GM18867 (cell line): Measurements from ENCODE around the gene ASB13.
A peak's percentile ranks its signal among the peaks of the same experiment; 100 is the strongest.

Experiments
- ATAC-seq: cut with Tn5 transposase; IDR thresholded peaks from one replicate; pipeline ENCODE4 v1.9.1; 2021; ENCODE audit warnings: mild to moderate bottlenecking, moderate library complexity; ENCODE audit not compliant: unreplicated experiment

ASB13 gene

DNA sequence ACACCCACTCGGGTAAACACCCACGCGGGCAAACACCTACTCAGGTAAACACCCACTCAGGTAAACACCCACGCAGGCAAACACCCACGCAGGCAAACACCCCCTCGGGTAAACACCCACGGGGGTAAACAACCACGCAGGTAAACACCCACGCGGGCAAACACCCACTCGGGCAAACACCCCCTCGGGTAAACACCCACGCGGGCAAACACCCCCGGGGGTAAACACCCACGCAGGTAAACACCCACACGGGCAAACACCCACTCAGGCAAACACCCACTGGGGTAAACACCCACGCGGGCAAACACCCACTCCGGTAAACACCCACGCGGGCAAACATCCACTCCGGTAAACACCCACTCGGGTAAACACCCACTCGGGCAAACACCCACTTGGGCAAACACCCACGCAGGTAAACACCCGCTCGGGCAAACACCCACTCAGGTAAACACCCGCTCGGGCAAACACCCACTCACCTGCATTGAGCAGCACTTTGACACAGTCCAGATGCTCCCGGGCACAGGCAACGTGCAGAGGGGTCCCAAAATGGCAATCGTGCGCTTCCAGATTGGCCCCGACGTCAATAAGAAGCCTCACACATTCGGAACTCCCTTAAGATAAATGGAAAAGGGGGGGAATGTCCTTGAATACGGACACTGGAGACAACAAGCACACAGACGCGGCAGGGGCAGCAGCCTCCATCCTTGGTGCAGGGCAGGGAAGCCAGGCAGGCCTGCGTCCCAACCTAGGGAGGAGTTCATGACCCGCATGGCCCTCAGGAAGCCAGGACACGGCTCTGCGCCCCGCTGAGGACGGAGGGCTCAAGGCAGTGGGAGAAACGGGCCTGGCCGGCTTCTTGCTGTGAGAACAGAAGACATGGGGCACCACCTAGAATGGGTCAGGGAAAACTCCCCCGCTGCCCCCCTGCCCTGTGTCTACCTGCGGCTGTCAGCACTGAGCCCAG lies 17.6 kb downstream of the ASB13 start:
- no peak for ATAC-seq

DNA sequence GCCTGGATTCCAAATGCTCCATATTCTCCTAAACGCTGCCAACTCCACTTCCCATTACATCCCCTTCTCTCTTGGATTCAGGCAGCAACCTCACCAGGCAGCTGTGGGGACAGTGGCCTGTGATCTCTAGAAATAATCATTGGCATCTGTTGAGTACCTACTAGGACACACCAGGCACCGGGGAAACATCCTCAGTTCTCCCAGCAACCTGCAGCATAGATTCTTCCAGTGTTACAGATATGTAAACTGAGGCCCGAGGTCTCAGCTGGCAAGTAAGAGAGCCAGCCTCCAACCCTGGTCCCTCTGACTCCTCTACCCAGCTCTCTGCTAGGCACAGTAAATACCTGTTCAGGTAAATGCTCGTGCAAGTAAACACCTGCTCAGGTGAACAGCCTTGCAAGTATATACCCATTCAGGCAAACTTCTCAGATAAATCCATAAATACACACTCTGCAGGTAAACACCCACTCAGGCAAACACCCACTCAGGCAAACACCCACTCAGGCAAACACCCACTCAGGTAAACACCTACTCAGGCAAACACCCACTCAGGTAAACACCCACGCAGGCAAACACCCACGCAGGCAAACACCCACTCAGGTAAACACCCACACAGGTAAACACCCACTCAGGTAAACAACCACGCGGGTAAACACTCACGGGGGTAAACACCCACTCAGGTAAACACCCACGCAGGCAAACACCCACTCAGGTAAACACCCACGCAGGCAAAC lies 18.7 kb downstream of the ASB13 start:
- ATAC-seq: no peak

DNA sequence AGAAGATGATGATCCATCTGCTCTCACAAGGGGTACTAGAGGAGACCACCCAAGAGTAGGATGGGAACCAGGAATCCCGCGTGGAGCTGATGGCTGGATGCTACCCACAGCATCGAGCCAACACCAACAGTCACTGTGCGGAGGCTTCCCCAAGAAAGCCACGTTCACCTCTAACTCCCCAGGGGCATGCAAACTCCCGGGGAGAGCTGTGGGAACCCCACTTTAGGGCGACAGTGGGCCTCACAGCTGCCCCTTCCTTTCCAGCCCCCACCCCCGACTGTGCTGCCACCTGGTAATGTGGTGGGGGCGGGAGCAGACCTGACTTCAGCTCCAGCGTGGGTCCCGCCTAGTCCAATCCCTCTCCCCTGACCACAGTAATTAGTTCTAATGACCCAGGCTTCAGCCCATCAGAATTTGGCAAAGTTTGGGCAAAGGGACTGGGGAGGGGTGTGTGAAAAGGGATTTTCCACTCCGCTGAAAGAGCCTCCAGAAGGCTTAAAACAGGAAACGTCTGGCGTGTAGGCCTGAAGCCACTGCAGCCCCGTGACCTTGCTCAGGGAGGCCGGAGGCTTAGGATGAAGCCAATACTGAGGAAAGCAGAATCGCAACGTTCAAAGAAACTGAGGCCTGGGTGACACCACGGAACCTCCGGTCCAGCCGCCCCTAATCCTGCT lies 20.3 kb downstream of the ASB13 start:
- ATAC-seq: no peak

DNA sequence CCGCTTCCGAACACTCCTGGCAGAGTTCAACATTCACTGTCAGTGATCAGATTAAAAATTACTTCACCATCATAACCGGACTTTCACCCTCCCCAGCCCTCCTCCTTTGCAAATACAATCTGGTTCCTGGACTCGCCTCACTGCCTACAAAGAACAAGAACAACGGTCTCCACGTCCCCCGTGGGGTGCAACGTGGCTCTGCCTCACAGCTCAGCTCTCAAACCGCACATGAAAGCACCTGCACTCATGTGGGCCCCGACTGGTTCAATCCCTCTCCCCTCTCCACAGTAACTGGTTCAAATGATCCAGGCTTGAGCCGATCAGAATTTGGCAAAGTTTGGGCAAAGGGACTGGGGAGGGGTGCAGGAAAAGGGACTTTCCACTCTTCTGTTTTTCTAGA lies 21.0 kb downstream of the ASB13 start:
- no peak for ATAC-seq

DNA sequence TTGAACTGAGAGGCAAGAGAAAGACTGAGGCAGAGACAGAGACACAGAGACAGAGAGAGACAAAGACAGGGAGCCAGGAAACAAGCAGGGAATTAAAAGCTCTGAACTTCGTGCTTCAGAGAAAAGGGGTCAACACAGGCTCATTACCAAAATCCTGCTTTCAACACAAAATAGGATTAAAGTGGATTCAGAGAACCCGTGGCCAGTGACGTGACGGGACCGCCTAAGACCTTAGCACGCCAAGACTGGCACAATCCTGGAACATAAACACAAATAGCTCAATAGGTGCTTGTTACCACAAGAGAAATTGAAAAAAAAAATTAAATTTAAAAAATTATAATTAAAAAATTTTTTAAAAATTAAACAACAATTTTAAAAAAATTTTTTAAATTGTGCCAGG lies 21.5 kb downstream of the ASB13 start:
- no peak for ATAC-seq

DNA sequence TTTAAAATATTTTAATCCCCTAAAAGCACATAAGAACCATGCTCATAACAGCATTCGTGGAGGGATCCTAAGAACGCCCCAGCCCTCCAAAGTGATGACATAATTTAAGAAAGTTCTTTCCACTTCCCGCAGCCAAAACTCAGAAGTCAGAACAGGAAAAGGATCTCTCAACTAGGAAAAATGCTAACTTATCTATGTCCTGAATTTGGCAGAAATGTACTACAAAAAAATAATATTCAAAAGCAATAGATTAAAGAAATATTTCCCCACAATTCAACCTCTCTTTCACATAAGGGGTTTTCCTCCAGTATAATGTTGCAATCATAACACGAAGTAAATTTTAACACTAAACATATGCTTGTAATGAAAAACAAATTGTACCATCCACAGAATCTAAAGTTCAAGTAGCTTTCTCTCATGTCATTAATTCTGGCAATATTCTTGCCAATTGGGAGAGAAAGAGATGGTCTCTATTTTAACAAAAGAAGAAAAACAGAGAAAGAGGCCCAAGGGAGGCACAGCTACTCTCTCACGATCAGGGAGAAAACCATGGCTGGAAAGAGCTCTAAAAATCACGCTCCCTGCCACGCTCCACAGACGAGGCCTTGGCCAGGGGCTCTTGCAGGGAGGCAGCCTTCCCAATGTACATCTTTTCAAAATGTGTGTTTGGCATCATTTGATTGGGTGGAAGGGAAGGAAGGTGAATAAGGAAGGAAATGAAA lies 22.9 kb downstream of the ASB13 start:
- no peak for ATAC-seq

DNA sequence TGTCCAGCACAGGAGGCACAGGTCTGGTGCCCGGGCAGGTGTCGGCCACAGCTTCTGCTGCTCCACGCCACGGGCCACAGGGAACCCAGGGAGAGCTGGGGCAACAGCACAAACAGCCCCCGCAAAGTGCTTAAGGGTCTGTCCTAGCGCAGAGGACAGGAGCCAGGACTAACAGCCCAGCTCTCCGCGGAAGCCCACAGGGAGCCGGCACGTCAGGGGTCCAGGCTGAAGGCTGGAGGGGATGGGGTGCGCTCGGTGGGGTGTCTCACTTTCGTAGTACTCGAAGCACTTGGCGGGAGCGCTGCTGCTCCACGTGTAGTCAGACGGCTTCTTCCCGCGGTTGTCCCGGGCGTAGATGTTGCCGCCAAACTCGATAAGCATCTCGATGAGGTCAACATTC lies 24.9 kb downstream of the ASB13 start:
- ATAC-seq: no peak

DNA sequence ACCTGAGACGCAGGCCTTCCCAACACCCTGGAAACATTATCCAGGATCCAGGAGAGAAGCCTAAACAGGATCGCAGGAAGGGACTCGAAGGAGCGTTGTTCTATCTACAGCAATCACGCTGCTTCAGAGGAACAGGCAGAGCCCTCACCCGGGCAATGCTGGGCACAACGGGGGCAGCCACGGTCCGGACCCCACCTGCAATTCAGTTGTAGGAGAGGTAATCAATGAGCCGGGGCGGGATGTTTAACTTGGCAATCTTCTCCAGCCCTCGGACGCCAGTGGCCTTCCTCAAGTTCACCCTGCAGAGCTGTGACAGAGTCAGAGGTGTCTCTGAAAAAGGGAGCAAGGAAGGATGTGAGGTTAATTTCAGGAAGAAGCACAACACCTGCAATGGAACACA lies 25.9 kb downstream of the ASB13 start:
- ATAC-seq: no peak

DNA sequence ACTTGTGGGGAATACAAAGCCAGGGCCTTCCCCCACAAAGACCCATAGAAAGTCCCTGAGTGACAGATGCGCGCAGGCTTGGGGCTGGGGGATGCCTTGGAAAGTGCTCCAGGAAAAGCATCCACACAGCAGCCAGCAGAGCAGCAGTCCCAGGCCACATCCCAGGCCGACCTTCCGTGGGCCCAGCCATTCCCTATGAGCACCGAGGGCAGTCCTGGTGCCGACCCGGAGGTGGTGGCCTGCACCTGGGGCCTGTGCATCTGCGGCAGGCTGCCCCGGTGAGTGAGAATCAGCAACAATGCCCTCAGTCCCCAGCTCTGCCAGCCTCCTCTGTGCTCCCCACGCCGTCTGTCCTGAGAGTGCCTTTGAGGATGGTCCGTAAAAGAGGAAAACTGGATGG lies 26.4 kb downstream of the ASB13 start:
- ATAC-seq: no peak

DNA sequence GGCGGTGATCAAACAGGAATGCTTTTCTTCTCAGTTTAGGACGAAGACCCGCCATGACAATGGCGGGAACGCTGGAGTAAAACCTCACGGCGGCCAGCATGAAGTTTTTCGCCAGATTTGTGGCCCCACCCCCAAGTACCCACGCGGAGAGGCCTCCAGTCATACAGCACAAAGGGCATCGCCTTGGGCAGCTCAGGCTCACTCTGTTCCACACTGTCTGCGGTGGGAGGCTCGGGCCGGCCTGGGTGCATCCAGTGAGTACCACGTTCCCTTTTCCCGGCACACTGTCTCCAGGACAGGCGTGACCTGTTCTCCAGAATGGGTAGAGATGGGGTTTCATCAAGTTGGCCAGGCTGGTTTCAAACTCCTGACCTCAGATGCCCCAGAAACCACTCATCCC lies 27.3 kb downstream of the ASB13 start:
- ATAC-seq: no peak

DNA sequence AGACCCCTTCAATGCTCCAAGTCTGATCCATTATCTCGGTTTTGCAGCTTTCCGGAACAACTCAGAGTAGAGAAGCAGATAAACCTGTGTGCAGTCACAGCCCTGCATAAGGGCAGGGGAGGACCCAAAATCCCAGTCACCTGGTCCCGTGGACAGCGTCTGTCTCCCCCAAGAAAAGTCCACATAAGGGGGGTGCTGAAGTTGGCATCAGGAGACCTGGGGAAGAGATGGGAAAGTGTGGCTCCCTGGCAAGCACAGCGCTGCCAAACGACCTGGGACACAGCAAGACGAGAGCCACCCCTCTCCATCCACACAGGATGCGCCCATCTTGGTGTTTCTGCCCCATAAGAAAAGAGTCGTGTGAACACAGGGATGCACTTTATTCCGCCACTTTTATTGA lies 27.9 kb downstream of the ASB13 start:
- no peak for ATAC-seq

DNA sequence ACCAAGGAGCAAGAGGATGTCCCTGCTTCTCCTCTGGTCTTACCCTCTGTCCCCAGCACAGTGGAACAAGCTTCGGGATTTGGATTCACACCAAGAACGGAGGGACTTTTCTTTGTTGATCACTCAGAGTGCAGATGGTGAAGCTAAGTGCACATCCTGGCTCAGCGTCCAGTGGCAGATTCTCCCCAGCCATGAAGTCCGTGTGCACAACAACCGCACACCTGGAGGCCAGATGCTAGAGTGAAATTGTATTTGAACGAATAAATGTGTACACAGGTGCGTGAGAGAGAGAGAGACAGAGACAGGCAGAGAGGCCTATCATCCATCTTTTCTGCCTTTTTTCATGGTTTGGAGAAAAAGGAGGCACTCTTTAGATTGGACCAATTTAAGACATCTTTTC lies 31.5 kb downstream of the ASB13 start:
- ATAC-seq: no peak

DNA sequence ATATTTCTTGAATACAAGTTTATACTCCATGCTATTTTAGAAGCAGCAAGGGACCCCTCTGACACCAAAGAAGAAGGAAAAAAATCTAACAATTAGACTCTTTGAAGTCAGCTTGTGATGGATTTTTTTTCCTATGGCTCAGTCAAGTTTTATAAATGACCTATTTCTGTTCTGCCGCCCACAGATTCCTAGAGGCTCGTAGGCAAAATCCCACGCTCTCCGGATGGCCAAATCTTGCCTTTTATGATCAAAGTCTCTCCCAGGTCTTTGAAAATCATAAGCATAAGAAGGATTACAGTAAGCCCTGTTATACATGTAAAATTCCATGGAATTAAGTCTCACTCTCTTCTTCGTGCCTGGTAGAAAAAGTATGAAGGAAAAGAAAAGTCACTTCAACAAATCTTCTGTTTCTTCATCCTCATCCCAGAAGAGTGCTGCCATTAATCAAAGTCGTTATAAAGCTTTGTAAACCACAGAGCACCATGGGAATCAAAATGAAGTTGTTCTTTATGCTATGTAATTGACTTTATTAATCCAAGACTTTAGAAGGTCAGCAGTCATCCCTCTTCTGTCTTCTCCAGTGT lies 33.1 kb downstream of the ASB13 start:
- no peak for ATAC-seq

DNA sequence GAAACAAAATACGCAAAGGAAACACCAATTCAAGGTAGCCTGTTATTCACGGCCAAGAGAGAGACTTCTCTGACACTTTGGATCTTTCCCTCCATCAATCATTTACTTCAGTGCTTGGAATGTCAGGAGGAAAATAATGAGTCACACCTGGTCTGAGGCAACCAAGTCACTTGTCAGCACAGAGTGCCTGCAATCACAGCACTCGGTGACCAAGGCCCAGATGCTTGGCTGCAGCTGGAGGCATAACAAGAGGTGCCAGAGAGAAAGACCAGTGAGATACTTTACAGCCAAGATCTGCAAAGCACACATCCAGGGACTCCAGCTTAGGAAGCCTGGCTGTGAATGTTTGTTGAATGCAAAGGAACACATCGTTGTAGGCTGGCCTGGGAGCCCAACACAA lies 33.9 kb downstream of the ASB13 start:
- no peak for ATAC-seq

DNA sequence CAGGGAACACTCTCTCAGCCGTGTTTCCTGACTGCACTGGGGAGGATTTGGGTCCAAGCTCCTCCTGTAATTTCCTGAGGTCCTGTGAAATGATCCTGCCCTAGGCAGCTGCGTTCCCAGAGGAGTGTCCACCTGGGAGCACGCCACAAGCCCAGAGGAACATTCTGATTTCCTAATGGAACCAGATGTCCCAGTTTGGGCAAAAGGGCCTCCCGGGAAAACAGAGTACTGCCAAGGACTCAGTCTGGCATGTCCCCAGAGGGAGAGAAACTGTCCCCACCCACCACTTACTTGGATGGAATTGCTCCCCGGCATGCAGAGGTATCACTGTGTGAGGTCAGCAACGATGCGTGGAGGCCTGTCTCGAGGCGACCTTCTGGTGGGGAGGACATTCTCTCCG lies 34.5 kb downstream of the ASB13 start:
- ATAC-seq: no peak

DNA sequence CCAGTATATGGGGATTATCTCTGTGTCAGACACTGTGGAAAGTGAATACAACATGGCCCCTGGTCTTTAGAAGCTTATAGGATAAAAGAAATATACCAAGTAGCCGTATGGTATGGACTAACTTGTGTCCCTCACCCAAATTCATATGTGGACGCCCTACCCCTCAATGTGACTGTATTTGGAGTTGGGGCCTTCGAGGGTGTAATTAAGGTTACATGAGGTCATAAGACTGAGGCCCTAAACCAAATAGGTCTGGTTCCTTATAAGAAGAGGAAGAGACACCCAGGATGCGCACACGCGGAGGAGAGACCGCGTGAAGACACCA lies 36.3 kb downstream of the ASB13 start:
- ATAC-seq: peak; percentile 9

DNA sequence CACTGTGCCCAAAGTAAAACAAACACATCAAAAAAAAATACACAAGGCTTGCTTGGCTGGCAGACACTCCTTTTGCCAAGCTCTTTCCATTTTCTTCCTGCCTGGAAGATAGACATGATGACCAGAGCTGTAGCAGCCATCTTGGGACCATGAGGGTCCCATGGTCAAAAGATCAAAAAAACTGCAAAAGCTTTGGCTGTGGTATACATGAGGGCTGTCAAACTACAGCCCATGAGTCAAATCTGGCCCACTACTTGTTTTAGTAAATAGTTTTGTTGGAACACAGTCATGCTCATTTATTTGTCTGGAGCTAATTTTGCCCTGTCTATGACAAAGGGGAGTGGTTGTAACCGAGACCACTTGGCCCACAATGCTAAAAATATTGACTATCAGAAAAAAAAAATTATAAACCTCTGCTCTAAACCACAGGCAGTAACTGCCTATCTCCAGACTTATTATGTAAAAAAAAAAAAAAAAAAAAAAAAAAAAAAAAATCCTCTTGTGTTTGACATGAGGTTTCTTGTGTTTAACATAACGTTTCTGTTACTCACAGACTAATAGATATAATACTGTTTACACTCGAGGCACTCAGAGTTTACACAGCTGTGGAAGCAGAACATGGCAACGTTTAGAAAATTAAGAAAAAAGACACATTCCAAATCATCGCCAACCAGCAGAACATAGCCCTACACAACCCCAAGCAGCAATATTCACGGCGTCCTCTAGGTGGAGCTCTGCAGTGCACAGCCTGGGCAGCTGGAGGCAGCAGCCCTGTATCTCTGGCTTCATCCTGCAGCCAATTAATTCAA lies 36.9 kb downstream of the ASB13 start:
- peak; percentile 85 for ATAC-seq

DNA sequence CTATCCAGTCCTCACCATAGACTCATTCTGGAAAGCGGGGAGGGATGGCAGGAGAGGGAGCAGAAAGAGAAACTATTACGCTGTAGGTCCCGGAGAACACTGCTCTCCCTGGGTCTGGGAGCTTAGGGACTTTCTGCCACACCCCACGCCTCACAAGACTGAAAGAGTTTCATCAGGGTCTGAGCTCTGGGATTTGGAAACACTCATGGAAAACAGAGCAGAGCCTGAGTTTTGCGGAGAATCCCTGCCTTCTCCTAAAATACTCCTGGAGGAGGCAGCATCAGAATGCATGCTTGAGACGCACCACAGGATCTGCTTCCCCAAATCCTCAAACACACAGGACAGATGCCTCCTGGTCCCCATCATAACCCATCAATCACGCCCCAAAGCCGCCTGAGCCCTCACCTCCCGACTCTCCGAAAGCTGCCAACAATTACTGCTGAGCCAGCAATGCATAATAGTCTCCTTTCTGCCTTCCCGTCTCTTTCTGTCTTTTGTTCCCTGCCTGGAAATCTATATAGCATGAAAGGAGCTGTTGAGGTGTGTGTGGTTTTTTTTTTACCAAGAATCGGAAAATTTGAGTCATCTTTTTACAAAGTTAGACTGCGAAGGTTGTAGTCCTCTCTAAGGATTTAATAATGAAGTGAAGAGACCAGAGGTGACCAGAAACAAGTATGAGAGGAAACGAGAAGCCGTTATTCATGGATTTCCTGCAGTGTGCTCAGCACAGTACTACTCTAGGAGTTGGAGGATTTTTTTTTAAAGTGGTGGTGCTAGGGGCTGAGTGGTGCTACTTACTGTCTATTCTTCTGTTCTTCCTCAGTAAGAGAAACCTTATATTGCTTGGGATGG lies 37.7 kb downstream of the ASB13 start:
- no peak for ATAC-seq

DNA sequence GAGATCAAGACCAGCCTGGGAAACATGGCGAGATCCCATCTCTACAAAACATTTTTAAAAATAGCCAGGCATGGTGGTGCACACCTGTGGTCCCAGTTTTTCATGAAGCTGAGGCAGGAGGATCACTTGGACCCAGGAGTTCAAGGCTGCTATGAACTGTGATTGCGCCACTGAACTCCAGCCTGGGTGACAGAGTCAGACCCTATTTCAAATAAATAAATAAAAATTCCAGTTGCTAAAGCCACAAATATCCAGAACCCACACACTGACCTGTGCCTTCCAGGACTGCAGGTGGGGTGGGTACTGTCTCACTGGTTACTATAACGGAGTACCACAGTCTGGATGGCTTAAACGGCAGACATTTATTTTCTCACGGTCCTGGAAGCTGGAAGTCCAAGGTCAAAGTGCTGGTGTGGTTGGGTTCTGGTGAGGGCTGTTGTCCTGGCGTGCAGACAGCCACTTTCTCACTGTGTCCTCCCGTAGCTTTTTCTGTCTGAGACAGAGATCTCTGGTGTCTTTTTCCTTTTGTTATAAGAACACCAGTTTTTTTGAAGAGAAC lies 38.8 kb downstream of the ASB13 start:
- ATAC-seq: no peak
